HEK293 (cell line): ENCODE results near the gene IGLON5.

Source experiments
- KLF8 ChIP-seq: fragments of 450-650 bp; formaldehyde crosslinking; IDR thresholded peaks from 2 replicates; pipeline ENCODE4 v1.5.1; 2016; ENCODE audit warnings: missing biosample characterization, missing genetic modification characterization
- SCRT1 ChIP-seq: fragments of 450-650 bp; formaldehyde crosslinking; IDR thresholded peaks from 2 replicates; pipeline ENCODE4 v1.5.1; 2016; ENCODE audit warnings: missing biosample characterization, missing genetic modification characterization, borderline replicate concordance
- SP2 ChIP-seq: fragments of 450-650 bp; formaldehyde crosslinking; IDR thresholded peaks from 2 replicates; pipeline ENCODE4 v1.5.1; 2016; ENCODE audit warnings: missing biosample characterization, missing genetic modification characterization
- ZFP37 ChIP-seq: fragments of 450-650 bp; formaldehyde crosslinking; IDR thresholded peaks from 2 replicates; pipeline ENCODE4 v1.5.1; 2016; ENCODE audit warnings: missing biosample characterization, missing genetic modification characterization
- ZNF10 ChIP-seq: fragments of 450-650 bp; formaldehyde crosslinking; IDR thresholded peaks from 2 replicates; pipeline ENCODE4 v1.5.1; 2017; ENCODE audit warnings: missing biosample characterization, missing genetic modification characterization
- ZNF138 ChIP-seq: fragments of 450-650 bp; formaldehyde crosslinking; IDR thresholded peaks from 2 replicates; pipeline ENCODE4 v1.5.1; 2016; ENCODE audit warnings: missing biosample characterization, missing genetic modification characterization, borderline replicate concordance
- ZNF274 ChIP-seq, 2 experiments: fragments of 200-500 bp in 1 of 2; fragments of 450-650 bp in 1 of 2; sonication (Bioruptor generic) in 1 of 2; formaldehyde crosslinking in 1 of 2; IDR thresholded peaks; 2 replicates each; pipeline versions ENCODE4 v1.5.1 to v1.6.1; 2014 to 2016; ENCODE audit warnings: borderline replicate concordance in 1 of 2, inconsistent platforms in 1 of 2, low read length in 1 of 2, missing biosample characterization in 1 of 2, missing genetic modification characterization in 1 of 2
- ZNF302 ChIP-seq: fragments of 450-650 bp; formaldehyde crosslinking; IDR thresholded peaks from 2 replicates; pipeline ENCODE4 v1.5.1; 2016; ENCODE audit warnings: missing biosample characterization, missing genetic modification characterization, low read depth
- TF ChIP-seq, protein P1 (sequence below): fragments of 450-650 bp; formaldehyde crosslinking; IDR thresholded peaks from 2 replicates; pipeline ENCODE4 v1.5.1; 2016; ENCODE audit warnings: missing biosample characterization, missing genetic modification characterization
- TF ChIP-seq, protein P2 (sequence below): fragments of 450-650 bp; formaldehyde crosslinking; IDR thresholded peaks from 2 replicates; pipeline ENCODE4 v1.5.1; 2016; ENCODE audit warnings: missing biosample characterization, missing genetic modification characterization, borderline replicate concordance

- TF ChIP-seq, protein P1, sequence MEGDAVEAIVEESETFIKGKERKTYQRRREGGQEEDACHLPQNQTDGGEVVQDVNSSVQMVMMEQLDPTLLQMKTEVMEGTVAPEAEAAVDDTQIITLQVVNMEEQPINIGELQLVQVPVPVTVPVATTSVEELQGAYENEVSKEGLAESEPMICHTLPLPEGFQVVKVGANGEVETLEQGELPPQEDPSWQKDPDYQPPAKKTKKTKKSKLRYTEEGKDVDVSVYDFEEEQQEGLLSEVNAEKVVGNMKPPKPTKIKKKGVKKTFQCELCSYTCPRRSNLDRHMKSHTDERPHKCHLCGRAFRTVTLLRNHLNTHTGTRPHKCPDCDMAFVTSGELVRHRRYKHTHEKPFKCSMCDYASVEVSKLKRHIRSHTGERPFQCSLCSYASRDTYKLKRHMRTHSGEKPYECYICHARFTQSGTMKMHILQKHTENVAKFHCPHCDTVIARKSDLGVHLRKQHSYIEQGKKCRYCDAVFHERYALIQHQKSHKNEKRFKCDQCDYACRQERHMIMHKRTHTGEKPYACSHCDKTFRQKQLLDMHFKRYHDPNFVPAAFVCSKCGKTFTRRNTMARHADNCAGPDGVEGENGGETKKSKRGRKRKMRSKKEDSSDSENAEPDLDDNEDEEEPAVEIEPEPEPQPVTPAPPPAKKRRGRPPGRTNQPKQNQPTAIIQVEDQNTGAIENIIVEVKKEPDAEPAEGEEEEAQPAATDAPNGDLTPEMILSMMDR (tag by site-specific recombination): no peak
- TF ChIP-seq ZNF10 (tag by site-specific recombination) (no peak), SCRT1 (tag by site-specific recombination) (no peak), ZFP37 (tag by site-specific recombination) (no peak), SP2 (tag by site-specific recombination) (no peak), ZNF138 (tag by site-specific recombination) (no peak), ZNF274 (IDR thresholded peaks at IDR 0.05; ENCODE audit: low read length) (no peak), ZNF274 (tag by site-specific recombination; IDR thresholded peaks at IDR 0.05; ENCODE audit: borderline replicate concordance) (no peak), KLF8 (tag by site-specific recombination) (no peak), ZNF302 (tag by site-specific recombination) (no peak)
- TF ChIP-seq, protein P2, sequence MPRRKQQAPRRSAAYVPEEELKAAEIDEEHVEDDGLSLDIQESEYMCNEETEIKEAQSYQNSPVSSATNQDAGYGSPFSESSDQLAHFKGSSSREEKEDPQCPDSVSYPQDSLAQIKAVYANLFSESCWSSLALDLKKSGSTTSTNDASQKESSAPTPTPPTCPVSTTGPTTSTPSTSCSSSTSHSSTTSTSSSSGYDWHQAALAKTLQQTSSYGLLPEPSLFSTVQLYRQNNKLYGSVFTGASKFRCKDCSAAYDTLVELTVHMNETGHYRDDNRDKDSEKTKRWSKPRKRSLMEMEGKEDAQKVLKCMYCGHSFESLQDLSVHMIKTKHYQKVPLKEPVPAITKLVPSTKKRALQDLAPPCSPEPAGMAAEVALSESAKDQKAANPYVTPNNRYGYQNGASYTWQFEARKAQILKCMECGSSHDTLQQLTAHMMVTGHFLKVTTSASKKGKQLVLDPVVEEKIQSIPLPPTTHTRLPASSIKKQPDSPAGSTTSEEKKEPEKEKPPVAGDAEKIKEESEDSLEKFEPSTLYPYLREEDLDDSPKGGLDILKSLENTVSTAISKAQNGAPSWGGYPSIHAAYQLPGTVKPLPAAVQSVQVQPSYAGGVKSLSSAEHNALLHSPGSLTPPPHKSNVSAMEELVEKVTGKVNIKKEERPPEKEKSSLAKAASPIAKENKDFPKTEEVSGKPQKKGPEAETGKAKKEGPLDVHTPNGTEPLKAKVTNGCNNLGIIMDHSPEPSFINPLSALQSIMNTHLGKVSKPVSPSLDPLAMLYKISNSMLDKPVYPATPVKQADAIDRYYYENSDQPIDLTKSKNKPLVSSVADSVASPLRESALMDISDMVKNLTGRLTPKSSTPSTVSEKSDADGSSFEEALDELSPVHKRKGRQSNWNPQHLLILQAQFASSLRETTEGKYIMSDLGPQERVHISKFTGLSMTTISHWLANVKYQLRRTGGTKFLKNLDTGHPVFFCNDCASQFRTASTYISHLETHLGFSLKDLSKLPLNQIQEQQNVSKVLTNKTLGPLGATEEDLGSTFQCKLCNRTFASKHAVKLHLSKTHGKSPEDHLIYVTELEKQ (tag by site-specific recombination): no peak
These were observed 37.2 kb upstream of the IGLON5 start for GRCh38 chr19:51274049-51274770.
